ENCODE data around the gene OR5K2.

Gene OR5K2

GRCh38 chr3:98521897-98522543 lies 24.5 kb downstream of the OR5K2 start:
- in situ Hi-C loops (cut with MboI; ENCODE audit: low sequenced_read_pairs) = no loop called here

- in situ Hi-C loops (cut with MboI; ENCODE audit: low sequenced_read_pairs) = no loop called here
These were observed 25.2 kb downstream of the OR5K2 start, which contains the start of gene CLDND1 for GRCh38 chr3:98522544-98523281. Gene CLDND1, minus strand, starts transcription at chr3:98522902. Its CDS starts 1,478 bp downstream, at chr3:98521424.

DNA sequence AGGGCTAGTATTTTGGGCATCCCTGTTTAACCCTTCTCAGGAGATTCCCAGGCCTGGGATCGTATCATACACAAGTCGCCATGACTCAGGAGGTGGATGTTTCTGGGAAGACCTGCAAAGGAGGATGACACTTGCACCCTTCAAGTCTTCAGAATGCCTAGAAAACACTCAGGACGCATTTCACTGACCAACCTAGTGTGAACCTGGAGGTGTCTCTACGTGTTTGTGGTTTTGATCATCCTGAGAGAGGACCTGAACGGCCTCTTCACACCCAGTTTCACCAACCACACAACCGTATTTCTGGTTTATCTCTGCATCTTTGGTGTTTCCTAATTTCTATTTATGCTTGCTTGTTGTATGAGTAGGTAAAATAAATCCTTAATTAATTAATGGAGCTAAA lies 28.0 kb downstream of the OR5K2 start:
- in situ Hi-C loops (cut with MboI; ENCODE audit: low sequenced_read_pairs) = no loop called here

DNA sequence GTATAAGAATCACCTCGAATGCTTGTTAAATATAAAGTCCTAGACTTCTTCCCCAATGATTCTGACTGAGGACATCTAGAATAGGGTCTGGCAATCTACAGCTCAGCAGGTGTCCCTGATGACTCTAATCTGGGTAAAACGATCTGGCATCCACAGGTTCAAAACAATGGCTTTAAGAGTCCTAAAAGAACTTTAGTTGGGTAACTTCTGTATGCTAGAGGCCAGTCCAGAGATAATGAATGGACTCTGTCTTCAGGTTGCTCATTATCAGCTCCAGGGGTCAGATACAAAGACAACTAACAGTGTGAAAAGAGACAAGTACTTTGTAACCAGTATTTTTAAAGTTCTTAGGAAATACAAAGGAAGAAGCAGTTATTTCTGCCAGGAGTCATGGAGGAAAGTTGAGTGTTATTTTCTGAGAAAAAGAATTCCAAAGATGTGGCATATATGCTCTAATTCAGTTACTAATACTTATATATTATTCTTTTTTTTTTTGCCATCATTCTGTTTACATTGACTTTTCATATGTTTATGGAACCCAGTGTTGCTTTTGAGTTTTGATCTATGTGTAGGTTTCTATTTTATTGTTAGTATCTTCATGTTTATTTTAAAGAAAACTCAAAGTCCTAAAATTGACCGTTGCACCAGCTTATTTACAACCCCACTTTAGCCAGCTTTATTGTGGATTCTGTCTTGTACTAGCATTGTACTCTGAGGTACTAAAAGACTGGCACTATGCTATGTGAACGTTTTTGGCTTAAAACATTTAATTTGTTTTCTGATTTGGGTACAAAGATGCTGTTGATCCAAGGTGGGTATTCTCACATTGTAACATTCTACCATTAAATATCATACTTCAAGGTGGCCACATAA lies 31.2 kb downstream of the OR5K2 start:
- in situ Hi-C loops (cut with MboI; ENCODE audit: low sequenced_read_pairs) = no loop called here

DNA sequence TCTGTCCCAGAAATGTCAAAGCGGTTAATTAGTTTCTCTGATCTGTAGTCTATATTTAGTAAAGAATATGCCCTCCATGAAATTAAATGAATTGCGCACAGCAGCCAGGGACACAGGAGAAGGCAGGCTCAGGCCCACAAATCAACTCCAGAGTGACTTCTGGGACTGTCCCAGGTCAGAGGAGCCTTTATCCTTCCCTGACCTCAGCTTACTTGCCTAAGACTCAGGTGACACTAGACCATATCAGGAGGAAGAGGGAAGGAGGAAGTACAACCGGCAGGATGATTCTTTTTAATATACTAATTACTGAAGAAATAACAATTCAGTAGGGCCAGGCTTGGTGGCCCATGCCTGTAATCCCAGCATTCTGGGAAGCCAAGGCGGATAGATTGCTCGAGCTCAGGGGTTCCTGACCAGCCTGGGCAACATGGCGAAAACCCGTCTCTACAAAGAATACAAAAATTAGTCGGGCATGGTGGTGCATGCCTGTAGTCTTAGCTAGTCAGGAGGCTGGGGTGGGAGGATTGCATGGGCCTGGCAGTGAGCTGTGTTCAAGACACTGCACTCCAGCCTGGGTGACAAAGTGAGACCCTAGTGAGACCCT lies 32.5 kb downstream of the OR5K2 start:
- in situ Hi-C loops (cut with MboI; ENCODE audit: low sequenced_read_pairs) = no loop called here

DNA sequence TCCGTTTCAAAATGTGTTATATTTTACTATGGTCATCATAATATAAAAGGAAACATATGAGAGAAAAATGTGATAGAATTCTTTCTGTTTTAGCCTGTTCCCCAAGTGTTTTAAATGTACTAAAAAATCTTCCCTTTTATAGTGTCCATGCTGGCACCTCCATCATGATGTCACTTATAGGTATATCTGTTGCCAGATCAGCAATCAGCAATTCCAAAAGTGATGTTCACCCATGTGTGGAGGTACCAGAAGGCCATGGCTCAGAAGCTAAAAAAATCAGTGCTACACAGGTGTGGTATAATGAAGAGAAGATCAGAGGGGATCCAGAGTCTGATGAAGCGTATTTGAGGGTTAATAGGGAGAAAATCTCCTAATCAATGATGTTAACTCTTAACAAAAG lies 33.2 kb downstream of the OR5K2 start:
- in situ Hi-C loops (cut with MboI; ENCODE audit: low sequenced_read_pairs) = no loop called here

DNA sequence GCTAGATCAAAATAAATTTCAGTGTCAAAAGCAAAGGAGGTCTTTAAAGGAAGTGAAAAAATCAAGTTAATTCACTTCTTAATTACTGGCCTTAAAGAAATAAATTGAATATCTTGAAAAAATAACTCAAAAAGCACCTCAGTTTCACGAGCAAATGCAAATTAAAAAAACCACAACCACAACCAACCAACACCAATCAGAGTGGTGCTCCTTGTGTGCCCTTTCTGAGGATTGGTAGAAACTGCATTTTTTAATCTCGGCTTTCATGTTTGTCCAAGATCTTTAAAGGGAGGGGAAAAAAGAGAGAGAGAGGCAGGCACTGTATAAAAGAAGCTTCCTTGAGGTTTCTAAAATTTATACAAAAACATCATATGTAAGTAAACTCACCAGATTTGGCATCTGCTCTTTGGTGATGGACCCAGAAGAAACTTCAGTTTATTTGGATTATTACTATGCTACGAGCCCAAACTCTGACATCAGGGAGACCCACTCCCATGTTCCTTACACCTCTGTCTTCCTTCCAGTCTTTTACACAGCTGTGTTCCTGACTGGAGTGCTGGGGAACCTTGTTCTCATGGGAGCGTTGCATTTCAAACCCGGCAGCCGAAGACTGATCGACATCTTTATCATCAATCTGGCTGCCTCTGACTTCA lies 34.3 kb downstream of the OR5K2 start, which contains the start of gene GPR15:
TSS of gene GPR15 (plus strand) at position 357 of the 653 bp plus-strand sequence. CDS start at position 413, 56 bp downstream.
- in situ Hi-C loops (cut with MboI; ENCODE audit: low sequenced_read_pairs) = no loop called here

DNA sequence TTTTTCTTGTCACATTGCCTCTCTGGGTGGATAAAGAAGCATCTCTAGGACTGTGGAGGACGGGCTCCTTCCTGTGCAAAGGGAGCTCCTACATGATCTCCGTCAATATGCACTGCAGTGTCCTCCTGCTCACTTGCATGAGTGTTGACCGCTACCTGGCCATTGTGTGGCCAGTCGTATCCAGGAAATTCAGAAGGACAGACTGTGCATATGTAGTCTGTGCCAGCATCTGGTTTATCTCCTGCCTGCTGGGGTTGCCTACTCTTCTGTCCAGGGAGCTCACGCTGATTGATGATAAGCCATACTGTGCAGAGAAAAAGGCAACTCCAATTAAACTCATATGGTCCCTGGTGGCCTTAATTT lies 34.8 kb downstream of the OR5K2 start:
- in situ Hi-C loops (cut with MboI; ENCODE audit: low sequenced_read_pairs) = no loop called here

GRCh38 chr3:98532709-98533571 lies 35.5 kb downstream of the OR5K2 start:
- in situ Hi-C loops (cut with MboI; ENCODE audit: low sequenced_read_pairs) = no loop called here

DNA sequence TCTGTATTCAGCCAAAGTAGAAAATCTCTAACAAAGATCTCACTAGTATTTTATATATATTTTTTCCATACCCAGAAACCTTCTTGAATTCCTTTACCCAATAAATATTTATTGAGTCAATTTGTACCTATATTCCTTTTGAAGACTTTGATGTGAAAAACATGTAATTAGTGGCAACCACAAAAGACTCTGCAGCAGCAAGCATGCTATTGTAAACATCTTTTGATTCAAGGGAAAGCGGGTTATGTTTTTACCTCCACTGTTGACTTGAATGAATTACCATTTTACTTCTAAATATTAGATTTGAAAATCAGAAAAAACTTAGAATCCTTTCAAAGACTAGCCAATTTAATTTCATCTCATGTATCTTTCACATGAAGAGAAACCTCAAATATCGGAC lies 36.7 kb downstream of the OR5K2 start:
- in situ Hi-C loops (cut with MboI; ENCODE audit: low sequenced_read_pairs) = no loop called here

DNA sequence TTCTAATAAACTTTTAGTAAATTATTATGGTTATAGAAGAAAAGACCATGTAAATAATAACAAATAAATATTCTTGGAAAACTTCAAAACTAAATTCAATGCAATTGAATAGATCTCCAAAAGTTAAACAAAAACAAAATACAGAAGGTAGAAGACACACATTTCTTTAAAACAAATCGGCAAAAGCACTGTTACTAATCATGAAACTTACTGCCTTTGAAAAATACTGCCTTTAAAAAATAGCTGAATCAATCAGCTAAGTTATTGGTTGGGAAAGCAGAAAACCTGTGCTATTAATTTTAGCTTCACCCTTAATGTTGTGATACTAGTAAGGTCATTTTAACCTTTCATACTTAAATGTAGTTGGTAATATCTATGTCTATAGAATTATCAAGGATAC lies 37.3 kb downstream of the OR5K2 start:
- in situ Hi-C loops (cut with MboI; ENCODE audit: low sequenced_read_pairs) = no loop called here

- in situ Hi-C loops (cut with MboI; ENCODE audit: low sequenced_read_pairs) = no loop called here
These were observed 39.1 kb downstream of the OR5K2 start for GRCh38 chr3:98536456-98537017.

DNA sequence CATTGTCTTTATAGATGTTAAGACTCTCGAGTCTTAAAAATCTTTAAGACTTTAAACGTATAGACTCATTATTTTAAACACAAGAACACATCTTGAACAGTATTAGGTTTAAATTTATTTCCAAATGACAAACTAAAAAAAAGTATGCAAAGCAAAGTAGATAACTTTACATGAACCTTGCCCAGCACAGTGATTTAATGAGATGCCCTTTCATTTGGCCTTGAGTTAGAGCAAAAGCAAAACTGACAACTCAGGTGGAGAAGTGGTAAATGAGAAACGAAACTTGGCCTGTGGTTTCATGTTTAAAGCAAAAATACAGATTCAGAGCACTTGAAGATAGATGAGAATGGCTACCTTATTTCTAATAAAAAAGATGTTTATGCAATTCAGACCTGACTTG lies 42.9 kb downstream of the OR5K2 start:
- in situ Hi-C loops (cut with MboI; ENCODE audit: low sequenced_read_pairs) = no loop called here

GRCh38 chr3:98541695-98542094 lies 44.2 kb downstream of the OR5K2 start:
- in situ Hi-C loops (cut with MboI; ENCODE audit: low sequenced_read_pairs) = no loop called here

GRCh38 chr3:98542623-98543022 lies 45.1 kb downstream of the OR5K2 start:
- in situ Hi-C loops (cut with MboI; ENCODE audit: low sequenced_read_pairs) = no loop called here

DNA sequence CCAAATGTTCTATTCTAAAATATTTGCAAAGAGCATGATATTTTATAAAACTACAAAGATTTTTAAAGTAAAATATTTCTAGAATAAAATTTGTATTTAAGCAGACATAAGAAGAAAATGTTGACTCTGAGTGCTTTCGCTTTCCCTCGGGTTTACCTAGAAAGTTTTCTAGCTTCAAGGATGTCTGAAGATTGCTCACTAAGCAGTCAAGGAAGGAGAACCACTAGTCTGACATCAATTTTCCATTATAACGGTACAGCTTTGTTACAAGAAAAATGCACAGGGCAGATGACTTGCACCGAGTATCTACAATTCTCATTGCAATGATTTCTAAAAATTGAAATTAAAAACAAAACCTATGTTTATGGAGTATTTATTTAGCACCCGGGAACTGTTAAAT lies 48.5 kb downstream of the OR5K2 start:
- in situ Hi-C loops (cut with MboI; ENCODE audit: low sequenced_read_pairs) = no loop called here
